ENCODE measurements around the gene ZNF775.

- no peak for TF ChIP-seq EZH2phosphoT487 (IDR thresholded peaks at IDR 0.05)
- TF ChIP-seq CTCF (IDR thresholded peaks at IDR 0.05): no peak
- TF ChIP-seq EZH2 (IDR thresholded peaks at IDR 0.05): no peak
Observed at GRCh38 chr7:150393325-150393724, 14.2 kb downstream of the ZNF775 start.
